ENCODE data around the gene AHRR. TPM values are rescaled to one million over a fixed set of nuclear protein-coding genes. Genes with fewer than 3 reads are reported as not detected.

AHRR gene
- total RNA-seq, 1 donor from 2014 or later: not detected

DNA sequence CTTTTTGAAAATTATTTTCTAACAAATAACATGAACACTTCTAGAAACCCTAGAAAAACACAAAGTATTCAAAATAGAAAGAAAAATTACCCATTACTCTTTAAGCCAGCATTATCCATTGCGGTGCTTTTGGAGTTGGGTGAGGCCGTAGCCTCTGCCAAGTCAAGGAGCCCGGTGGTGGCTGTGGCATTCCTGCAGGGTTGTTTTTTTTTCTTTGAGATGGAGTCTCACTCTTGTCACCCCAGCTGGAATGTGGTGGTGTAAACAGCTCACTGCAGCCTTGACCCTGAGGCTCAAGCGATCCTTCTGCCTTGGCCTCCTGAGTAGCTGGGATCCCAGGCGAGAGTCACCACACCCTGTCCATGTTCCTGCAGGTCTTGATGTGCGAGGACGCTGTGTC is 8.2 kb upstream of the AHRR start:
- Histone ChIP-seq H3K9me3 (no peaks in the 10 kb centered on the region), H3K27me3 (no peaks in the 10 kb centered on the region), H3K4me3 (no peak overlapping the region), H3K36me3 (peaks cover 16 to 62% of the 10 kb centered on the region in 2 donors), H3K27ac (no peak overlapping the region), H3K4me1 (no peaks in the 10 kb centered on the region)
- TF ChIP-seq, protein P1, sequence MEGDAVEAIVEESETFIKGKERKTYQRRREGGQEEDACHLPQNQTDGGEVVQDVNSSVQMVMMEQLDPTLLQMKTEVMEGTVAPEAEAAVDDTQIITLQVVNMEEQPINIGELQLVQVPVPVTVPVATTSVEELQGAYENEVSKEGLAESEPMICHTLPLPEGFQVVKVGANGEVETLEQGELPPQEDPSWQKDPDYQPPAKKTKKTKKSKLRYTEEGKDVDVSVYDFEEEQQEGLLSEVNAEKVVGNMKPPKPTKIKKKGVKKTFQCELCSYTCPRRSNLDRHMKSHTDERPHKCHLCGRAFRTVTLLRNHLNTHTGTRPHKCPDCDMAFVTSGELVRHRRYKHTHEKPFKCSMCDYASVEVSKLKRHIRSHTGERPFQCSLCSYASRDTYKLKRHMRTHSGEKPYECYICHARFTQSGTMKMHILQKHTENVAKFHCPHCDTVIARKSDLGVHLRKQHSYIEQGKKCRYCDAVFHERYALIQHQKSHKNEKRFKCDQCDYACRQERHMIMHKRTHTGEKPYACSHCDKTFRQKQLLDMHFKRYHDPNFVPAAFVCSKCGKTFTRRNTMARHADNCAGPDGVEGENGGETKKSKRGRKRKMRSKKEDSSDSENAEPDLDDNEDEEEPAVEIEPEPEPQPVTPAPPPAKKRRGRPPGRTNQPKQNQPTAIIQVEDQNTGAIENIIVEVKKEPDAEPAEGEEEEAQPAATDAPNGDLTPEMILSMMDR (IDR thresholded peaks at IDR 0.05): no peak
- intact Hi-C loops (cut with DNase I): no loop called here
- no peak for DNase-seq (ENCODE audit: low spot score in 2 of 2)

DNA sequence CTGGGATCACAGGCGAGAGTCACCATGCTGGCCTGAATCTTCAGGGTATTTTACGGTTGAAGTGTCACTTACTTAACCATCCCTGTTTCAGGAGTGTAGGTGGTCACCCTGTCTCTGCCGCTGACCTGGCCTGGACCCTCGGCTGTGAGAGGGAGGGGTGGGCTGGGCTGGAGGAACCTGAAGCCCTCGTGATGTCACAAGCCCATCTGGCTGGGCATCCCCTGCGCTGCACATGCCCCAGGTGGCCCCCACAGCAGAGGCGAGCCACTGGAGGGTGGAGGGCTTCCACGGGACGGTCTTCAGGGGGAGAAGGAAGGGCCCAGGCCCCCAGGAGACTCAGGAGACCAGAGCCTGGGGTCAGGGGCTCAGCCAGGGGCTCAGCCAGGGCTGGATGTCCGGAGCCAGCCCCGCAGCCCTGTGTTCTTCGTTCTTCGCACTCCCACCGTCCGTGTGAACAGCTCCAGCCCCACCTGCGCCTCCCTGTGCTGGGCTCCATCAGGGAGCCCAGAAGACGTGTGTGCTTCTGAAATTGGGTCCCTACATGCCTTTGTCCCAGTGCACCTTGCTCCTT is 7.6 kb upstream of the AHRR start:
- peak in 1 of 2 donors; percentile 39 for DNase-seq (ENCODE audit: low spot score in 2 of 2)
- Histone ChIP-seq H3K27ac (no peak overlapping the region), H3K9me3 (no peaks in the 10 kb centered on the region), H3K27me3 (no peaks in the 10 kb centered on the region), H3K36me3 (peaks cover 13 to 62% of the 10 kb centered on the region in 2 donors), H3K4me3 (no peak overlapping the region), H3K4me1 (no peaks in the 10 kb centered on the region)
- intact Hi-C loops (cut with DNase I): no loop called here
- TF ChIP-seq, protein P1 (IDR thresholded peaks at IDR 0.05): no peak

DNA sequence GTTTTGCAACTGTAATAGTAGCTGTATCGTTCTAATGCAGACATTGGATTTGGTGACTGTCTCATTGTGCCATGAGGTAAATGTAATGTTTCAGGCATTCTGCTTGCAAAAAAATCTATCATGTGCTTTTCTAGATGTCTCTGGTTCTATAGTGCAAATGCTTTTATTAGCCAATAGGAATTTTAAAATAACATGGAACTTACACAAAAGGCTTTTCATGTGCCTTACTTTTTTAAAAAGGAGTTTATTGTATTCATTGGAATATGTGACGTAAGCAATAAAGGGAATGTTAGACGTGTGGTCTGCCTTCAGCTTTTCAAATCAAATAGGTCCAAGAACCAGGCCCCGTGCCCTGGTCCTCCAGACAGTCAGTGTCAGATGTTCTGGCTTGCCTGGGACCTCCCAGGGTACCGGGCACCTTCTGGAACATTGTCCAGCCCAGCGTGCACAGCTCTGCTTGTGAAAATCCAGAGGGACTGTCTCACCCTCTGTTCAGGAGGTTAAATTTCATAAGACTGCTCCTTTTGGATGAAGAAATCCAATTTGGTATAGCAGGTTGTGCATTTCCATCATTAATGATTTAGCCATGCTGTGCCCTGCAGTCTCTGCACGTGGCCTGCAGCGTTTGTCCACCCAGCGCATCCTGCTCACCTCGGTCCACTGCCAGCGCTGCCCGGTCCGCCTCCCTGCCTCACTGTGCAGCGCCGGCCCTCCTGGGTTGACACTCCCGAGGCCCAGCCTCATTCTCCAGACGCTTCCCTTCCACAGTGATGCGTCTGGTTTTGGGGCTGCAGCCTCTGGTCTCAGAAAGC is 6.6 kb upstream of the AHRR start:
- H3K27me3 ChIP-seq: no peaks in the 10 kb centered on the region
- H3K27ac ChIP-seq: no peak overlapping the region
- H3K36me3 ChIP-seq: peaks cover 12 to 62% of the 10 kb centered on the region in 2 donors
- H3K4me3 ChIP-seq: no peak overlapping the region
- DNase-seq (ENCODE audit: low spot score in 2 of 2): no peak
- intact Hi-C loops (cut with DNase I): no loop called here
- no peaks in the 10 kb centered on the region for H3K4me1 ChIP-seq
- H3K9me3 ChIP-seq: no peaks in the 10 kb centered on the region
- TF ChIP-seq, protein P1 (IDR thresholded peaks at IDR 0.05): no peak

DNA sequence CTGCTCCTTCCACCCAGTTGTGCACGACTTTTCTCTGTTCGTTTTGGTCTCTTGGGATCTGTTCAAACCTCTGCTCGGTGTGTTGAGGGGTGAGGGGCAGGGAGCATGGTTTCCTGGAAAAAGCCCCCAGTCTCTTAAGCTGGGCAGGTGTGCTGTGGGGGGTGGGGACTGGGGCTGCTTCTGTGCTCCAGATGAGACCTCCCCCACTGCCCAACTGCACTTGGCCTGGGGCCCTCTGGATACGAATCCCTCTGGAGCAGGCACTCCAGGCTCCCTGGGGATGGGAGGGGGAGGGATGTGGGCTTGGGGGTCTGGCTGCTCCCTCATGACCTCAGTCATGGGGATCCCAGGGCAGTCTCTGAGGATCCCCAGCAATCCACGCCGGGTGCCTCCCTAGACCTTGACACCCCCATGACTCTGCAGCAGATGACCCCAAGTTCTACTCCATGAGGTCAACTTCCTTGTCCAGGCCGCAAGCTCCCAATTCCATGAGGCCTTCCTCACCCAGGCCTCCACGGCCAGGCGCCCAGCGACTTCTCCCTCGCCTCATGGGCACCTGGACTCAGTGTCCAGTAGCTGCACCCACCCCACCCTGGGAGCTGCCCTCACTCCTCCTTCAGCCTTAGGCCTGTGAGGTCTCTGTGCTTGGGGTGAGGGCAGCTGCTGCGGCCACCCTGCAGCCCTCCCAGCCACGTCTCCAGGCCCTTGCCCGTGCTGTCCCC is 5.9 kb upstream of the AHRR start:
- Histone ChIP-seq H3K36me3 (peaks cover 12 to 58% of the 10 kb centered on the region in 2 donors), H3K27ac (no peak overlapping the region), H3K27me3 (no peaks in the 10 kb centered on the region), H3K4me1 (peaks cover 0 to 1% of the 10 kb centered on the region in 2 donors), H3K9me3 (no peaks in the 10 kb centered on the region), H3K4me3 (no peak overlapping the region)
- intact Hi-C loops (cut with DNase I): no loop called here
- TF ChIP-seq, protein P1 (IDR thresholded peaks at IDR 0.05): no peak
- DNase-seq (ENCODE audit: low spot score in 2 of 2): no peak

DNA sequence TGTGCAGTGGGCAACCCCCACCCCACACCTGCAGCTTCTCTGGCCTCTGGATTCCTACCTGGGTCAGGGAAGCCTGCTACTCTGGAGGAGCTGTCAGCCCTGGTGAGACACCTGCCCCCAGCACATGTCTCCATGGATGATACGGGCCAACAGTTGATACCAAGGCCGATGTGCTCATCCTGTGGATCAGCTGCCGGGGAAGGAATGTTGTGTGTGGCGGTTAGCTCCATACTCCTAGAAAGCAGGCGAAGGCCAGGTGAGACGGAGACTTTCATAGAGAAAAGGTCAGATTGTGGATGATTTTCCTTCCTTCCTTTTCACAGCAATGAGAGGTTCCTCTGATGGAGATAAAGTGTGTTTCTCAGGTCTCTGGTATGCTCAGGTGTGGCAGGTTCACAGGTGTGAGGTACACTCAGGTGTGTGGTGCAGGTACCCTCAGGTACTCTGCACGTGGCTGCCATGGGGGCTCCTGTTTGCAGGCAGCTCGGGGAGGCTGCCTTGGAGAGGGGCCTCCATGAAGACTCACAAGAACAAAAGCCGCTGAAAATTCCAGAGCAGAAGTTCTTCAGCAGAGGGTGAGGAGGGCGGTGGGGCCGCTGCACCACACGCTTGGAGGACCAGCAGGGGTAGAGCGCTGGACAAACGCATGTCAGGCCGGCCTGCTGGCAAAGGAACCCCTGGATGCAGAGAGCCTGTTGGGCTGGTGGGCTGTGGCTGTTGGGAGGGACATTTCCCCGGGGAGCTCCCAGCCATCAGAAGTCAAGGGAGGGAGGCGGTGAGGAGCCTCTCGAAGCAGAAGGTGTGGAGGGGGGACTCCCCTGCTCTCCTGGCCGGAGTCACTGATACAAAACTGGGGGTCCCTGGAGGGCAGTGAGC is 5.1 kb upstream of the AHRR start:
- Histone ChIP-seq H3K36me3 (peaks cover 12 to 50% of the 10 kb centered on the region in 2 donors), H3K4me3 (no peak overlapping the region), H3K9me3 (no peaks in the 10 kb centered on the region), H3K27ac (no peak overlapping the region), H3K4me1 (peaks cover 4 to 9% of the 10 kb centered on the region in 2 donors), H3K27me3 (peaks cover 3% of the 10 kb centered on the region)
- no peak for DNase-seq (ENCODE audit: low spot score in 2 of 2)
- TF ChIP-seq, protein P1 (IDR thresholded peaks at IDR 0.05): no peak
- intact Hi-C loops (cut with DNase I): no loop called here

Measured in ascending aorta (tissue), 2 donors.